Subcutaneous abdominal adipose tissue (tissue), 5 donors: Measurements from ENCODE around the gene NUP98.

Experiments
- H3K27ac ChIP-seq: one replicate; pipeline ENCODE4 v1.7.0; 2013; ENCODE audit warnings: low read depth, mild to moderate bottlenecking, inconsistent platforms, low read length, moderate library complexity
- H3K27me3 ChIP-seq, 5 donors: one replicate each; pipeline ENCODE4 v1.7.0; 2013; ENCODE audit warnings: low read length in 5 of 5, inconsistent platforms in 1 of 5; ENCODE audit not compliant: control insufficient read depth in 5 of 5, insufficient read depth in 4 of 5
- H3K36me3 ChIP-seq, 5 donors: one replicate each; pipeline ENCODE4 v1.7.0; 2013; ENCODE audit warnings: low read length in 5 of 5; ENCODE audit not compliant: control insufficient read depth in 5 of 5, insufficient read depth in 5 of 5
- H3K4me1 ChIP-seq, 5 donors: one replicate each; pipeline ENCODE4 v1.7.0; 2013; ENCODE audit warnings: low read length in 5 of 5, mild to moderate bottlenecking in 3 of 5, moderate library complexity in 1 of 5; ENCODE audit not compliant: control insufficient read depth in 5 of 5, insufficient read depth in 5 of 5
- H3K4me3 ChIP-seq, 5 donors: one replicate each; pipeline ENCODE4 v1.7.0; 2013; ENCODE audit warnings: low read length in 5 of 5, low read depth in 1 of 5
- H3K9ac ChIP-seq, 5 donors: one replicate each; pipeline ENCODE4 v1.7.0; 2013; ENCODE audit warnings: low read length in 5 of 5, mild to moderate bottlenecking in 4 of 5, moderate library complexity in 3 of 5
- H3K9me3 ChIP-seq, 5 donors: one replicate each; pipeline ENCODE4 v1.7.0; 2013; ENCODE audit warnings: low read length in 5 of 5; ENCODE audit not compliant: control insufficient read depth in 5 of 5
- donor health status: healthy.
- donor health status: healthy.
- donor health status: healthy.
- donor health status: healthy.
- donor health status: healthy.

The NUP98 gene

GRCh38 chr11:3639841-3640240, 157.5 kb downstream of the NUP98 start:
- no peaks in the 10 kb centered on the region for H3K36me3 ChIP-seq
- no peak overlapping the region for H3K4me3 ChIP-seq
- H3K27me3 ChIP-seq: no peaks in the 10 kb centered on the region
- no peak overlapping the region for H3K9ac ChIP-seq
- H3K9me3 ChIP-seq: no peaks in the 10 kb centered on the region
- no peak overlapping the region for H3K27ac ChIP-seq
- peaks cover 3 to 16% (median 12%) of the 10 kb centered on the region in 5 donors for H3K4me1 ChIP-seq

GRCh38 chr11:3638513-3638912, 158.8 kb downstream of the NUP98 start:
- Histone ChIP-seq H3K36me3 (no peaks in the 10 kb centered on the region), H3K27ac (no peak overlapping the region), H3K9ac (no peak overlapping the region)

GRCh38 chr11:3637201-3637600, 160.2 kb downstream of the NUP98 start:
- no peaks in the 10 kb centered on the region for H3K9me3 ChIP-seq
- H3K4me1 ChIP-seq: peaks cover 0 to 6% (median 2%) of the 10 kb centered on the region in 5 donors
- no peaks in the 10 kb centered on the region for H3K36me3 ChIP-seq
- H3K4me3 ChIP-seq: no peak overlapping the region
- H3K27me3 ChIP-seq: no peaks in the 10 kb centered on the region
- H3K27ac ChIP-seq: no peak overlapping the region
- H3K9ac ChIP-seq: no peak overlapping the region

More at GRCh38 chr11:3638513-3638912, 158.8 kb downstream of the NUP98 start:
- Histone ChIP-seq H3K27me3 (no peaks in the 10 kb centered on the region), H3K4me3 (no peak overlapping the region), H3K9me3 (no peaks in the 10 kb centered on the region), H3K4me1 (peaks cover 3 to 16% (median 12%) of the 10 kb centered on the region in 5 donors)

- H3K9me3 ChIP-seq: no peaks in the 10 kb centered on the region
- H3K27ac ChIP-seq: no peak overlapping the region
- H3K36me3 ChIP-seq: no peaks in the 10 kb centered on the region
- no peaks in the 10 kb centered on the region for H3K4me1 ChIP-seq
- H3K27me3 ChIP-seq: no peaks in the 10 kb centered on the region
- H3K4me3 ChIP-seq: no peak overlapping the region
- no peak overlapping the region for H3K9ac ChIP-seq
Measured at GRCh38 chr11:3635641-3636375, 161.5 kb downstream of the NUP98 start.

- Histone ChIP-seq H3K4me1 (peaks cover 0 to 2% (median 1%) of the 10 kb centered on the region in 5 donors), H3K27ac (no peak overlapping the region), H3K9me3 (no peaks in the 10 kb centered on the region), H3K4me3 (no peak overlapping the region), H3K27me3 (no peaks in the 10 kb centered on the region), H3K9ac (no peak overlapping the region), H3K36me3 (no peaks in the 10 kb centered on the region)
Measured at GRCh38 chr11:3632070-3632660, 165.2 kb downstream of the NUP98 start.

- H3K27ac ChIP-seq: no peak overlapping the region
Measured at GRCh38 chr11:3631331-3631730, 166.0 kb downstream of the NUP98 start.

GRCh38 chr11:3627291-3627690, 170.1 kb downstream of the NUP98 start:
- Histone ChIP-seq H3K36me3 (no peaks in the 10 kb centered on the region), H3K9ac (no peak overlapping the region), H3K4me1 (peaks cover 0 to 24% (median 15%) of the 10 kb centered on the region in 5 donors), H3K4me3 (no peak overlapping the region), H3K27ac (no peak overlapping the region), H3K27me3 (no peaks in the 10 kb centered on the region), H3K9me3 (no peaks in the 10 kb centered on the region)

More at GRCh38 chr11:3631331-3631730, 166.0 kb downstream of the NUP98 start:
- Histone ChIP-seq H3K4me3 (no peak overlapping the region), H3K4me1 (peaks cover 0 to 10% (median 10%) of the 10 kb centered on the region in 5 donors), H3K9me3 (no peaks in the 10 kb centered on the region), H3K9ac (no peak overlapping the region), H3K27me3 (no peaks in the 10 kb centered on the region), H3K36me3 (no peaks in the 10 kb centered on the region)

GRCh38 chr11:3626250-3626960, 170.9 kb downstream of the NUP98 start:
- Histone ChIP-seq H3K9me3 (no peaks in the 10 kb centered on the region), H3K36me3 (no peaks in the 10 kb centered on the region), H3K4me3 (peak overlapping the region; percentile 19 to 61 (median 28)), H3K9ac (no peak overlapping the region), H3K4me1 (peaks cover 0 to 24% (median 15%) of the 10 kb centered on the region in 5 donors), H3K27me3 (no peaks in the 10 kb centered on the region), H3K27ac (no peak overlapping the region)
